H9 (cell line): Measurements from ENCODE around the gene EML5. TPM values are rescaled to one million over a fixed set of nuclear protein-coding genes. Genes with fewer than 3 reads are reported as not detected.

Experiments
- DNase-seq: peaks from one replicate; pipeline ENCODE4 v3.0.0-alpha.2; 2017
- H2AFZ ChIP-seq: one replicate; pipeline ENCODE4 v1.6.1; 2013; ENCODE audit warnings: mild to moderate bottlenecking, low read length, control low read depth, moderate library complexity
- H2AK5ac ChIP-seq: 2 replicates; pipeline ENCODE4 v1.6.1; 2013; ENCODE audit warnings: low read length, control low read depth, mixed read lengths; ENCODE audit not compliant: insufficient read length
- H2BK120ac ChIP-seq: one replicate; pipeline ENCODE4 v1.6.1; 2013; ENCODE audit warnings: low read depth, mild to moderate bottlenecking, low read length, control low read depth, inconsistent platforms; ENCODE audit not compliant: poor library complexity, severe bottlenecking
- H2BK12ac ChIP-seq: 2 replicates; pipeline ENCODE4 v1.6.1; 2013; ENCODE audit warnings: low read length, control low read depth, mixed read lengths, low read depth; ENCODE audit not compliant: insufficient read length
- H2BK15ac ChIP-seq: 2 replicates; pipeline ENCODE4 v1.6.1; 2013; ENCODE audit warnings: low read depth, low read length, control low read depth
- H2BK20ac ChIP-seq: one replicate; pipeline ENCODE4 v1.6.1; 2013; ENCODE audit warnings: low read depth, mild to moderate bottlenecking, low read length, control low read depth, inconsistent platforms; ENCODE audit not compliant: poor library complexity, severe bottlenecking
- H2BK5ac ChIP-seq: 2 replicates; pipeline ENCODE4 v1.6.1; 2013; ENCODE audit warnings: low read length, control low read depth, mixed read lengths; ENCODE audit not compliant: insufficient read length
- H3K14ac ChIP-seq: 2 replicates; pipeline ENCODE4 v1.6.1; 2013; ENCODE audit warnings: low read length, control low read depth; ENCODE audit not compliant: insufficient read depth
- H3K18ac ChIP-seq: 2 replicates; pipeline ENCODE4 v1.6.1; 2013; ENCODE audit warnings: low read depth, mild to moderate bottlenecking, mixed read lengths, low read length, control low read depth; ENCODE audit not compliant: insufficient read length
- H3K23ac ChIP-seq: 2 replicates; pipeline ENCODE4 v1.6.1; 2013; ENCODE audit warnings: low read length, control low read depth, mixed read lengths, low read depth; ENCODE audit not compliant: insufficient read length
- H3K23me2 ChIP-seq: 2 replicates; pipeline ENCODE4 v1.6.1; 2013; ENCODE audit warnings: low read depth, mild to moderate bottlenecking, mixed read lengths, low read length, control low read depth; ENCODE audit not compliant: insufficient read length, poor library complexity, severe bottlenecking
- H3K27ac ChIP-seq: 2 replicates; pipeline ENCODE4 v1.5.1; 2013; ENCODE audit warnings: low read length, control low read depth, mixed read lengths, low read depth; ENCODE audit not compliant: insufficient read length
- H3K27me3 ChIP-seq: 2 replicates; pipeline ENCODE4 v1.6.1; 2013; ENCODE audit warnings: low read length, control low read depth, inconsistent platforms; ENCODE audit not compliant: insufficient read depth
- H3K4ac ChIP-seq: 2 replicates; pipeline ENCODE4 v1.6.1; 2013; ENCODE audit warnings: low read depth, mild to moderate bottlenecking, control low read depth, inconsistent platforms, low read length, moderate library complexity
- H3K4me1 ChIP-seq: 2 replicates; pipeline ENCODE4 v1.6.1; 2013; ENCODE audit warnings: low read length, control low read depth, inconsistent platforms; ENCODE audit not compliant: insufficient read depth
- H3K4me2 ChIP-seq: 2 replicates; pipeline ENCODE4 v1.6.1; 2013; ENCODE audit warnings: low read length, control low read depth, mixed read lengths; ENCODE audit not compliant: insufficient read length, insufficient read depth
- H3K56ac ChIP-seq: 2 replicates; pipeline ENCODE4 v1.6.1; 2013; ENCODE audit warnings: low read depth, mild to moderate bottlenecking, mixed read lengths, low read length, control low read depth; ENCODE audit not compliant: insufficient read length
- H3K79me1 ChIP-seq: 2 replicates; pipeline ENCODE4 v1.6.1; 2013; ENCODE audit warnings: low read depth, mild to moderate bottlenecking, moderate library complexity, low read length, control low read depth, inconsistent platforms; ENCODE audit not compliant: insufficient read depth, poor library complexity, severe bottlenecking
- H3K79me2 ChIP-seq: 2 replicates; pipeline ENCODE4 v1.6.1; 2013; ENCODE audit warnings: low read length, control low read depth, inconsistent platforms; ENCODE audit not compliant: insufficient read depth
- H3K9ac ChIP-seq: 2 replicates; pipeline ENCODE4 v1.6.1; 2013; ENCODE audit warnings: low read length, control low read depth, mixed read lengths; ENCODE audit not compliant: insufficient read length; ENCODE audit errors: extremely low read depth
- H3K9me3 ChIP-seq: one replicate; pipeline ENCODE4 v1.6.1; 2013; ENCODE audit warnings: low read depth, low read length, inconsistent platforms; ENCODE audit not compliant: control insufficient read depth
- H3T11ph ChIP-seq: one replicate; pipeline ENCODE4 v1.6.1; 2013; ENCODE audit warnings: mild to moderate bottlenecking, low read length, control low read depth, inconsistent platforms
- H4K20me1 ChIP-seq: one replicate; pipeline ENCODE4 v1.6.1; 2013; ENCODE audit not compliant: control insufficient read depth, insufficient read length, insufficient read depth
- H4K5ac ChIP-seq: 2 replicates; pipeline ENCODE4 v1.6.1; 2013; ENCODE audit warnings: low read depth, mild to moderate bottlenecking, mixed read lengths, low read length, control low read depth; ENCODE audit not compliant: insufficient read length
- H4K8ac ChIP-seq: replicated peaks from 2 replicates; pipeline ENCODE4 v1.6.1; 2013; ENCODE audit warnings: low read length, control low read depth, mixed read lengths, low read depth; ENCODE audit not compliant: insufficient read length
- H4K91ac ChIP-seq: 2 replicates; pipeline ENCODE4 v1.6.1; 2013; ENCODE audit warnings: low read depth, mild to moderate bottlenecking, moderate library complexity, mixed read lengths, low read length, control low read depth; ENCODE audit not compliant: insufficient read length
- H3K27ac Mint-ChIP-seq, 3 experiments: 2 replicates in 2 of 3; 3 replicates in 1 of 3; pipeline ENCODE4 v1.8.0; 2020 to 2021; ENCODE audit warnings: mixed read lengths in 3 of 3, mild to moderate bottlenecking in 1 of 3, moderate library complexity in 1 of 3
- H3K27me3 Mint-ChIP-seq: 2 replicates; pipeline ENCODE4 v1.8.0; 2021; ENCODE audit warnings: low read depth, mild to moderate bottlenecking, moderate library complexity, mixed read lengths
- H3K36me3 Mint-ChIP-seq, 3 experiments: 2 replicates in 2 of 3; 3 replicates in 1 of 3; pipeline ENCODE4 v1.8.0; 2020 to 2021; ENCODE audit warnings: low read depth in 3 of 3, mixed read lengths in 3 of 3; ENCODE audit not compliant: insufficient read depth in 1 of 3
- H3K4me1 Mint-ChIP-seq, 2 experiments: 2 replicates each; pipeline ENCODE4 v1.8.0; 2020; ENCODE audit warnings: mixed read lengths in 2 of 2
- H3K4me3 Mint-ChIP-seq, 2 experiments: 2 replicates in 1 of 2; 3 replicates in 1 of 2; pipeline ENCODE4 v1.8.0; 2020 to 2021; ENCODE audit warnings: mild to moderate bottlenecking in 2 of 2, mixed read lengths in 2 of 2, moderate library complexity in 1 of 2
- H3K9me3 Mint-ChIP-seq, 2 experiments: 2 replicates in 1 of 2; 3 replicates in 1 of 2; pipeline ENCODE4 v1.8.0; 2020; ENCODE audit warnings: mild to moderate bottlenecking in 2 of 2, mixed read lengths in 2 of 2, moderate library complexity in 1 of 2
- WGBS: extraction: QIAGEN DNeasy Blood & Tissue Kit; methylation state at CpG from one replicate; pipeline ENCODE4 v1.1.7; 2013; ENCODE audit warnings: missing lambda C conversion rate, low lambda C conversion rate, mixed read lengths; ENCODE audit not compliant: insufficient read length; ENCODE audit errors: extremely low coverage; 5-methylcytosine and 5-hydroxymethylcytosine counted together
- total RNA-seq: library from RNA; stranded (reverse); gene quantifications from 2 replicates; pipeline ENCODE4 v1.2.1, GENCODE V29; 2021
- TF ChIP-seq, protein P1 (sequence below): fragments of 200-600 bp; sonication (generic); conservative IDR thresholded peaks from 3 replicates; pipeline ENCODE4 v1.8.0; 2021; ENCODE audit warnings: antibody characterized with exemption, mild to moderate bottlenecking

EML5 gene
- total RNA-seq, 1 experiment from 2014 or later, result 0.81 TPM

DNA sequence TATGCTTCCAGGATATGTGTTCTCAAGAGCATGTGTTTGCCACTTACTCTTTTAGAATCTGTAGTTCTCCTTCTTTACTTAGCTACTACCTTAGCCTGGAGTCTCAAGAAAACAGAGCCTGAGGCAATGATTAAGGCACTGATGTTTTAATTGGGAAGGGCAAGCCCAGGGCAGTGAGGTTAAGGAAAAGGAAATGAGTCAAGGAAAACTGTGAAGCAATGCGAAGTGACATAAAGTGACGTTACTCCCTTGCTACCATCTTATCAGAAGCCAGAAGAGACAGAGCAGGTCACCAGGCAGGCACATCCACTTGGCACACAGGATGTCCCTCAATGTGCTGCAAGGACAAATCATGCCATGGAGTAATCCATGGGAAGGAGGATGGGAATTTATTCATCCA, 11.3 kb upstream of the EML5 start:
- Histone ChIP-seq H3K18ac (no peak overlapping the region), H3K79me2 (no peaks in the 10 kb centered on the region), H4K8ac (no peak overlapping the region), H3K4me2 (no peak overlapping the region), H3K4ac (no peak overlapping the region), H3K27me3 (no peaks in the 10 kb centered on the region), H3K23me2 (no peaks in the 10 kb centered on the region), H3K23ac (no peak overlapping the region), H3K27ac (no peak overlapping the region), H2AFZ (no peak overlapping the region), H2AK5ac (no peak overlapping the region), H2BK15ac (no peak overlapping the region), H2BK120ac (no peak overlapping the region), H4K20me1 (no peaks in the 10 kb centered on the region), H2BK20ac (no peak overlapping the region), H3K4me1 (no peaks in the 10 kb centered on the region), H2BK5ac (no peak overlapping the region), H3K79me1 (no peaks in the 10 kb centered on the region), H4K91ac (no peak overlapping the region), H3K9me3 (no peaks in the 10 kb centered on the region), H3K9ac (no peak overlapping the region), H4K5ac (no peak overlapping the region), H2BK12ac (no peak overlapping the region), H3K14ac (no peak overlapping the region), H3K56ac (no peak overlapping the region), H3T11ph (no peak overlapping the region)
- Mint-ChIP-seq H3K27ac (no peak overlapping the region), H3K36me3 (peaks cover 0 to 7% (median 5%) of the 10 kb centered on the region in 3 experiments; a peak in 2 of 7 replicates), H3K4me3 (no peak overlapping the region), H3K9me3 (peaks cover 10 to 11% of the 10 kb centered on the region in 2 experiments; a peak in 4 of 5 replicates), H3K4me1 (peaks cover 2 to 5% of the 10 kb centered on the region in 2 experiments; a peak in 1 of 4 replicates), H3K27me3 (peaks cover 31% of the 10 kb centered on the region)
- no peak for DNase-seq
- WGBS, result no CpG with 5 or more reads among the region's 2 CpGs
- TF ChIP-seq, protein P1, sequence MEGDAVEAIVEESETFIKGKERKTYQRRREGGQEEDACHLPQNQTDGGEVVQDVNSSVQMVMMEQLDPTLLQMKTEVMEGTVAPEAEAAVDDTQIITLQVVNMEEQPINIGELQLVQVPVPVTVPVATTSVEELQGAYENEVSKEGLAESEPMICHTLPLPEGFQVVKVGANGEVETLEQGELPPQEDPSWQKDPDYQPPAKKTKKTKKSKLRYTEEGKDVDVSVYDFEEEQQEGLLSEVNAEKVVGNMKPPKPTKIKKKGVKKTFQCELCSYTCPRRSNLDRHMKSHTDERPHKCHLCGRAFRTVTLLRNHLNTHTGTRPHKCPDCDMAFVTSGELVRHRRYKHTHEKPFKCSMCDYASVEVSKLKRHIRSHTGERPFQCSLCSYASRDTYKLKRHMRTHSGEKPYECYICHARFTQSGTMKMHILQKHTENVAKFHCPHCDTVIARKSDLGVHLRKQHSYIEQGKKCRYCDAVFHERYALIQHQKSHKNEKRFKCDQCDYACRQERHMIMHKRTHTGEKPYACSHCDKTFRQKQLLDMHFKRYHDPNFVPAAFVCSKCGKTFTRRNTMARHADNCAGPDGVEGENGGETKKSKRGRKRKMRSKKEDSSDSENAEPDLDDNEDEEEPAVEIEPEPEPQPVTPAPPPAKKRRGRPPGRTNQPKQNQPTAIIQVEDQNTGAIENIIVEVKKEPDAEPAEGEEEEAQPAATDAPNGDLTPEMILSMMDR, result no peak
